Measurements from ENCODE around the gene METTL25B.

The METTL25B gene

GRCh38 chr1:156727926-156728598 lies at the start of gene METTL25B:
Gene METTL25B, plus strand, starts transcription at chr1:156728469. Its CDS starts 636 bp downstream, at chr1:156729105.
- no peak for FAIRE-seq

DNA sequence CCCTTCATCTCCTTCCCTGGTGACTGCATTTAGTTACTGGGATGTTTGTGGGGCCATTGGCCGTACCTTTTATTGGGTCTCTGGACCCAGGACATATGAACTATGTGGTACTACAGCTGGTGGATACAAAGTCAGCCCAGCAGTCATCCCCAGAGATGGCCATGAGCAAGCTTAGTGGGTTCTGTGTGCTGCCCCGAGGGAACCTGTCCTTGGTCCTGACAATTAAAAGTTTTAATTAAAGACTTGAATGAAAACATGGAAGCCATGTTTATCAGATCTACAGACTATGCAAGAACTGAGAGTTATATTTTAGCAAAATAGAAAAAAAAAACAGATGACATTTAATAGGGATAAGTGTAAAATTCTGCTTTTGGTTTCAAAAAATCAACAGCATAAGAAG lies 48.2 kb upstream of the METTL25B start:
- FAIRE-seq = no peak

DNA sequence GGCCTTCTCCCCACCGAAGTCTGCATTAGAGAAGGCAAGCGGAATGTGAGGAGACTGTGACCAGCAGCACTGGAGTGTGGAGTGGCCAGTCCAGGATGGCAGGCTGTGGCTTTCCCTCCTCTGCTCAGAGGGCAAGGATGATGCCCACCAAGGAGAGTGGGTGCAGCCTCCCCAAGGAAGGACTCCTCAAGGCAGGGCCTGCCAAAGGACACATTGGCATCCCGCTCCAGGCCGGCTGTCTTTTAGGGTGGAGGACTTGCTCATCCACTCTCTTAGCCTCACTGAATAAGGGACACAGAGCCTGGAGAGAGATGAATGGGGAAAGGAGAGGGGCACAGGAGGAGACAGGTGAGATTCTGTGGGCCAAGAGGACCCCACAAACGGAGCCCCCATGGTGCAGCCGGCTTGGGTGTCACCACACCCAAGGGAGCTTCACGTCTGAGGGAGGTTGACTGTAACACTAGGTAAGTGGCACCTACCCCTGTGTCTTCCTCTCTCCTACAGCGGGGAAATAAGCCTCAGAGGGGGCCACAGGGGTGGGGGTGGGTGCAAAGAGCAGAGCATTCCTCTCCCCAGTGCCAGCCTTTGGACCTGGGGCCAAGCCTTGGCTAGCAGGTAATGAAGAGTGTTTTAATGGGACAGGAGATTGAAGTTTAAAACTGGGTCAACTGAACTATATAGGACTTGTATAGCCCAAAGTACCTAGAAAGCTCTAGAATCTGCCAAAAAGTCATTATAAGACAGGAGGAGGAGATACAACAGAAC lies 46.9 kb upstream of the METTL25B start:
- FAIRE-seq = no peak

DNA sequence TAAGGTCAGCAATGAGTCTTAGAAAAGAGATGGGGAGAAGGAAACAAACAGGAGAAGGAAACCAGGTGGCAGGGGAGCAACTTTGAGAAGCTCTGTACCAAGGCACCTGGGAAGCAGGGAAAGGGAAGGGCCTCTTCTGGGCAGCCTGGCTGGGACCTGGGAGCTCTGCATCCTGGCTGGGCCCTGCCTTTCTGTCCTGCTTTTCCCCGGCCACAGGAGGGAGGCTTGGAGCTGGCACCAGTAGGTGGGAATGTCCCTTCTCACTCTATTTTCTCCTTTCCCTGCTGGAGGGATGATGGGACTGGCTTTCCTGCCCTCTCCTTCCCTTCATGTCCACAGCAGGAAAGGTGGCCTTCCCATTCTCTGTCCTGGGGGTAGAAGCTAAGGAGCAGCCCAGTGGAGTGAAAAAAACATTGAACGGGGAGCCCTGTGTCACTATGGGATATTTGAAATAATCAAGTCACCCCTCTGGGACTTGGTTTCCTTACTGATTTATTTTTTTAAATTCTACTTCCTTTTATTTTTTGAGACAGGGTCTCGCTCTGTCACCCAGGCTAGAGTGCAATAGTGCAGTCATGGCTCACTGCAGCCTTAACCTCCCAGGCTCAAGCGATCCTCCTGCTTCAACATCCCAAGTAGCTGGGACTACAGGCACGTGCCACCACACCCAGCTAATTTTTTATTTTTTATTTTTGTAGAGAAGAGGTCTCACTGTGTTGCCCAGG lies 45.9 kb upstream of the METTL25B start:
- FAIRE-seq = no peak

GRCh38 chr1:156684227-156684782 lies 44.0 kb upstream of the METTL25B start:
- no peak for FAIRE-seq

DNA sequence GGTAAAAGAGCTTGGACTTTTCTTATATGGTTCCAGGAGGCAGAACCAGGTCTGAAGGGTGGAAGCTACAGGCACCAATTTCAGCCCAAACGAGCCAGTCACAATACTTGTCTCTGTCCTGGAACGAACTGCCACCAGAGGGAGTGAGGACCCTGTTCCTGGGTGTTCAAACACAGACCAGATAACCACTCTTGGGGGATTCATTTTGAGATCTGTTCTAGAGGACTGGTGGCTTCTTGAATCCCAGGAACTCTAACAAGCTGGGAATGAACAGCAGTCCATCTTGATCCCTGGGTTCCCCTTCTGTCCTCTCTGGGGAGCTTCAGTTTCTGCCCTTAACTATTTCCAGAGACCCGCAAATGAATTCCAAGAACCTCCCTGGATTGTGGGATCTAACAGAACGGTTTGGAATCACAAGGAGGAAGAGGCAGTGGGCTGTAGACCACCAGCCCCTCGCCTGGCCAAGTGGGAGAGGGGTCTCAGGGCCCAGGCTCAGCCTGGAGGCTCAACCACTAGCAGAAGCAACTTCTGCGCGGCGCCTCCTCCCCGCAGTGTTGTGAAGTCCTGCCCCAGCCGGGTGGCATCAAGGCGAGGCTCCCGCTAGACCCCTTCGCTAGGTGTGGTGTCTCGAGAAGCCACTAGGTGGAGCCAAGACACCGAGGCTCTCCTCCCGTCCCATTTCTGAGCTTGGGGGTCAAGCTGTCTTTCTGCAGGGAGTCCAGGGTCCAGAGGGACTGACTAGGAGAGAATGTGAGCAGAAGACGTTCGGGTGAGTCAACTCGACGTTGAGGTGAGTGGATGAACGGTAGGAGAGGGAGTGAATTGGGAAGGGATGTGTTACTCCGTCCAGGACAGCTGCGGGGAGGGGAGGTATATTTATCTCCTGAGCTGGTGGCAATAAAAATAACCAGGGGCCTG lies 39.0 kb upstream of the METTL25B start:
- peak; percentile 73 for FAIRE-seq

DNA sequence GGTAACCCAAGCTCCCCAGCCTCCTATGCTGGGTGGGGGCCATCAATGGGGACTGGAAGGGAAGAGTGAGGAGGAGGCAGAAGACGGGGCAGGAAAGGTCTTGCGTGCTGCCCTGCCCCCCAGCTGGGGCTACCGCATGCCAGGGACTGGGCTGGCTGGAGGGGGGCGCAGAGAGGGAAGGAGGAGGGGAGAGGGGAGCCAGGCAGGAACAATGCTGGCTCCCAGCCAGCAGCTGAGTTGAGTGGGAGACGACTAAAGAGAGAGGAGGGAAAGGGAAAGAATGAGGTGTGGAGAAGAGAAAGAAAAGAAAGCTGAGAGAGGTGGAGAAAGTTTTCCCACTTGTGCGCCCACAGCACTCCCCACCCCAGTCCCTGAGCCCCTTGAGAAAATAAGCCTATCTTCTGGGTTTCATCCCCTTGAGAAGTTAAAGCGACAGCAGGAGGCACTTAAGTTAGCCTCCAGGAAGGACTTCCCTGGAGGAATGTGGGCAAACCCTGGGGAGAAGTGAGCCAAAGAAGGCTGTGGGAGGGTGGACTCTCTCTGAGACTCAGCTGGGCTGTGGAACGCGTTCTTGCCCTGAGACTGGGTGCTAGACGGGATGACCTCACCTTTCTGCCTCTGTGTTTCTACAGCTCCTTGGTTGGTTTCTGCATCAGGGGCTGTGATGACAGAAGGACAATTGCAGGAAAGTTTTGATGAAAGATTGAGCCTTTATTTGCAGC lies 38.2 kb upstream of the METTL25B start:
- no peak for FAIRE-seq

DNA sequence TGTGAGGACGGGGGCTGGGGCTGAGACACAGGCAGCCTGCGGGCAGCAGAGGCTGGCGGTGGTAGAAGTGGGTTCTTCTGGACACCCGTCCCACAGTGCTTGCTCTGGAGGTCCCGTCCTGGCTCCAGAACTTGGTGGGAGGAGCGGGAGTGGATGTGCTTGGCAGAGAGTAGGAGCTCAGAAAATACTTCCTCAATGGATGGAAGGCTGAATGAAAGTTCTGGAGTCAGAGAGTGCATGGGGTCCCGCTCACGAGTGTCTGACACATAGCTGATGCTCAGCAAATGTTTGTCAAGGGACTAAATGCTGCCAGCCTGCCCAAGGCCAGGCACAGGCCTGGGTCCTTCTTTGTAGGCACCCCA lies 37.6 kb upstream of the METTL25B start:
- FAIRE-seq = no peak

GRCh38 chr1:156691191-156691590 lies 37.1 kb upstream of the METTL25B start:
- FAIRE-seq = no peak

GRCh38 chr1:156691665-156692440 lies 36.4 kb upstream of the METTL25B start:
- FAIRE-seq = no peak

DNA sequence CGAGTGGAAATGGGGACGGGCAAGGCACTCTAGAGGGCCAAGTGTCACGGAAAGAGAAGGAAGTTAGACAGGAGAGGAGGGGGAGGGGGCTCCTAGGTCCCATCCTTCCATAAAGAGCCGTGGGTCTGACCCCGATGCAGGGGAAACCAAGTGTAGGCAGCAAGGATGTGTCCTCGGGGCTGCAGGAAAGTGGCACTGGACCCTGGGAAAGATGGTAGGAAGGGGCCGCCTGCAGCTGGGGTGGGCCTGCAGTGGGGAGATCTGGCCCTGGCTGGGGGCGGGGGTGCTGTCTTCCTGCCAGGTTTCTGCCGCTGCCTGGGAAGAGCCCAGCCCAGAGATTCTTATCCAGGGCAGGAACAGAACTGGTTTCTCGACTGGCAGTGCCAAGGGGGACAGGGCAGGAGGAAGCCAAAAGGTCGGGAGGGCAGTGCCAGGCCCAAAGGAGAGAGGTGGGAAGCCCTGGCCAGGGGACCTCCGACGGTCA lies 35.8 kb upstream of the METTL25B start:
- no peak for FAIRE-seq

- no peak for FAIRE-seq
Measured at GRCh38 chr1:156692925-156693847, 35.1 kb upstream of the METTL25B start.

DNA sequence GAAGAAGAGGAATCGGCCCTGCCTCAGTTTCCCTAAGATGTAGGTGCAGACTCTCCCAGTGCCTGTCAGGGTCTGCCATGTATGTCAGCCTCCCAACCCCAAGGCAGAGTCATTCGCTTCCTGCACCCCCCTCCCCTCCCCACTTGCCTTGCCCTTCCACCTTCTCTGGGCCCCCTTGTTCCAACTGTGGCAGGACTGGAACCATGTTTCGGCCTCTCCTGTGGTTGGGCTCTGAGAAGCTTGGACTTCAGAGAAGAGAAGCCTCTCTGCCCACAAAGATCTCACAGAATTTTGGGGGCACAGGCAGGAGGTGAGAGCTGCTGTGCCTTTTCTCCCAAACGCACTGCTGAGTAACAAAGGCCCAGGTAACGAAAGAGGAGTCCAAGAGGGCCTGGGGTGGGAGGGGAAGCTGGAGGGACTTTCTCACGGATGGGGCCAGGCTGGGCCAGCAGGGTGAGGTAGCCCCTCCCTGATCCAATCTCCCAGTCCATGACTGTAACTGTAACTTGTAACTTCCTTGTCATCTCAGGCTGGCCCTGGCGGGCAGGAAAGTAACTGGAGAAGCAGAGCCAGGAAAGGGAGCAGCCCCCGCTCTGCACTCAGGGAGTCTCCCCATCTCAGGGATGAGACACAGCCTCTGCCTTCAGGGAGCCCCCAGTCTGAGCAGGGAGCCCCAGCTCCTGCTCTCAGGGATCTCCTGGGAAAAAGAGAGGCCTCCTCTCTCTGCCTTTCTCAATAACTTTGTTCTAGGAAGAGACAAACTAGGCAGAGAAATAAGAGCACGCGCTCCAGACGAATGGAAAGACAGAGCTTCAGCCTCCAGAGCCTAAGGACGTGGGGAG lies 34.2 kb upstream of the METTL25B start:
- FAIRE-seq = peak; percentile 51

GRCh38 chr1:156694690-156694962 lies 33.6 kb upstream of the METTL25B start:
- no peak for FAIRE-seq

- no peak for FAIRE-seq
Measured at GRCh38 chr1:156696755-156697154, 31.5 kb upstream of the METTL25B start.

DNA sequence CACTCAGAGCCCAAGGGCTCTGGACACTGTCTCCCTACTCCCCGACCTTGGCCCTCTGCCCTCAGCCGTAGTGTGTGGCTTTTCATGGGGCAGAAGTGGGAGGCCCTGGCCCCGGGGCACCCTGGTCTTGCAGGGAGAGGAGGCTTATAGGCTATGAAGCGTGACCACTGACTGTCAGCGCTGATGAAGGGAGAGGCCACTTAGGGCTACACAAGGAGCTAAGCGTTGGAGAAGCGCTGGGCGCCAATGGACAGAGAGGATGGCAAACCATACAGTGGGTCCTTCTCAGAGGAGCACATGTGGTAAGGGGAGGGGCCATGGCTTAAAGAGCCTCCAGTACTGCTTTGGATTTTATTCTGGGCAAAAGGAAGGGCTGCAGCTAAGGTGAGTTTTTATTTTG lies 30.8 kb upstream of the METTL25B start:
- FAIRE-seq = peak; percentile 8

- FAIRE-seq = no peak
Measured at GRCh38 chr1:156698995-156699394, 29.3 kb upstream of the METTL25B start.

DNA sequence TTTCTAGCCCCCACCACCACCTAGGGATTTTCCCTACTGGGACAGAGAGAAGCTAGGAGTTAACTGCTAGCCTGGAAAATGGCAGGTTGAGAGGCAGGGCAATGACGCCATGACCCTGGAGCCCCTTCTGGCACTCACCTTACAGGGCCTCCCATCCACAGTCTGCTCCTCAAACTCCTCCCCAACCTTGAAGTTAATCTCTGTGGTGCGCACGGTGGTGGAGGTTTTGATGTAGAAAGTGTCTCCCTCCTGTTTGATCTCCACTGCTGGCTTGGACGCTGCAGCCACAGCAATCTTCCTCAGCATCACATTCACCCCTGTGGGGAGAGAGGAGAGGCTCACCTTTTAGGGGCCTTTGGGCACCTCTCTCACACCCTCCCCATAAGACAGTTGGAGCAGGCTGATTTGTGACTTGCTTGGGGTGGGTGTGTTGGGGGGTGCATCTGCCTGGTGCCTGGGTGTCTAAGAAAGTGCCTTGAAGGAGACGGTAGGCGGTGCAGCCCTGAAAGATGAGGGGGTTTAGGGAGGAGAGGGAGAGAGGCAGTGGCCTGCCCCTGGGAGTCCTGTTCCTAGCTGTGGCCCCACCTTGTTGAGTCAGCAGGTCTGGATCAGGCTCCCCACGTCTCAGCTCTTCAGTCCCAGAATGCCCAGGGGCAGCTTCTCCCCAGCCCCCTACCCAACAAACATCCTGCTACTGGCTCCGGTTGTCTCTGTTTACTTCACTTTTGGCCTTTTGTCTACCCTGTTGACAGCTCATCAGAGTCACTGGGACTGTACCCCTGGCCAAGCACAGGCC lies 27.3 kb upstream of the METTL25B start:
- no peak for FAIRE-seq

Measured in G401.6 (cell line).